HG02798 (cell line): Measurements from ENCODE around the gene FGFR2.
"Not testable (repeated sequence)": the region's sequence is repeated elsewhere in the genome, so short reads cannot be mapped to it uniquely, and the experiment has no call there.

ENCODE experiments used
- ATAC-seq: cut with Tn5 transposase; IDR thresholded peaks from one replicate; pipeline ENCODE4 v1.9.1; 2021; ENCODE audit warnings: mild to moderate bottlenecking; ENCODE audit not compliant: unreplicated experiment, poor library complexity

FGFR2 gene

DNA sequence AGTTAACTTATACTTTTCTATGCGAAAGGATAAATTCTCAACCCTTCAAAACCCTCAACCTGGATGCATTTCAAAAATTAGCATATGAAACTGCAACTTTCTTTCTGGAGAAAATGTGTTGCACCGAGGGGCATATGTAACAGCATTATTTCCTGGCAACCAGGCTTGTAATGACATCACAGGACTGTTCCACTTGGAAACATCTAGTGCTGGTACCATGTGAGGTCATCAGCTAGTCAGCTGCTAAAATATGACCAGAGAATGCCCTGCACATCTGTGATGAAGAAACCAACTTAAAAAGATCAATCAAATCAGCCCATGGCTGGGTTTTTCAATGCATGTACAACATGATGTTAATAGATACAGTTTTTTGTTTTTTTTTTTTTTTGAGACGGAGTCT, 40.0 kb downstream of the FGFR2 start:
- no peak for ATAC-seq

DNA sequence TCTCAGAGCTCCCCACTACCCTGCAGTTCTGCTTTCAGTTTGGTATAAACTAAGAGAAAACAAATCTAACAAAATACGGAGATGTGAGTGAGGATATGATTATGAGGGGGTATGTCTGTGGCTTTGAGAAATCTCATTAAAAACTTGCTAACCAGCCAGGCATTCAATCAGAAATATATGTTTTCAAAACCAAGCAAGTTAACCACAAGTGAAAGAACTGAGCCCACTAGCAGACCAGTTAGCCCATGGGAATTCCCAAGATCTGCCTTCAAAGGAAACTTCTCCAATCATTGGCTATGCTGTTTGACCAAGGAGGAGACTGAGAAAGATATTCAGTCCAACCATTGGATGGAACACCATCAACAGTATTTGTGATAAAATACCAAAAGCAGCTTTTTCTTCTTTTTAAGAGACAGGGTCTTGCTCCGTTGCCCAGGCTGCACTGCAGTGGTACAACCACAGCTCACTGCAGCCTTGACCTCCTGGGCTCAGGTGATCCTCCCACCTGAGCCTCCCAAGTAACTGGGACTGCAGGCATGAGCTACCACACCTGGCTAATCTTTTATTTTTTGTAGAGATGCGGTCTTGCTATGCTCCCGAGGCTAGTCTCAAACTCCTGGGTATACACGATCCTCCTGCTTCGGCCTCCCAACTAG, 41.2 kb downstream of the FGFR2 start:
- ATAC-seq: no peak

DNA sequence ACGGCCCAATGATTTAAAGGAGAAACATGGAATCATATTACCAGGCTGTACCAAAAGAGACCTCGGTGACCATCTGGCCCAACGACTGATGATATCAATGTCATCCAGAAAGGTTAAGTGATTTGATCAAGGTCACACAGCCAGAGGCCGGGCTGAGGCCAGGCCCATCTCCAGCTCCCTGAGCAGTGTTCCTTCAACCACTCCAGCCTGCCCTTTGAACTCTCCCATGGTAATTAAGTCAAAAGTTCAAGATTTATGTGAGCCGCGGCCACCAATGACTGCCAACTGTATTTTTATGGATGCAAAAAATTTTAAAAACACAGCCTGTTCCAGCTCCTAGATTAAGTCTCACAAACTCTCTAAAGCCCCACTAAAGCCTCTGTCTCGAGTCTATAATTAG, 41.8 kb downstream of the FGFR2 start:
- no peak for ATAC-seq

DNA sequence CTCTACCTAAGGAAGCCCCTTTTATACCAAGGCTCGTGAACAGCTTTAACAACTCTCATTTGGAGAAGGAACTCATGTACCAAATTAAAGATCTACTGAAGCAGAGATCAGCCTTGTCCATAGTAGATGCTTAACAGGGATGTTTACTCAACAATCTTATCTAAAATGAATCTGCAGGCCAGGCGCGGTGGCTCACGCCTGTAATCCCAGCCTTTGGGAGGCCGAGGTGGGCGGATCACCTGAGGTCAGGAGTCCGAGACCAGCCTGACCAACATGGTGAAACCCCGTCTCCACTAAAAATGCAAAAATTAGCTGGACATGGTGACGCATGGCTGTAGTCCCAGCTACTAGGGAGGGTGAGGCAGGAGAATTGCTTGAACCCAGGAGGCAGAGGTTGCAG, 43.3 kb downstream of the FGFR2 start:
- ATAC-seq: not testable (repeated sequence)

DNA sequence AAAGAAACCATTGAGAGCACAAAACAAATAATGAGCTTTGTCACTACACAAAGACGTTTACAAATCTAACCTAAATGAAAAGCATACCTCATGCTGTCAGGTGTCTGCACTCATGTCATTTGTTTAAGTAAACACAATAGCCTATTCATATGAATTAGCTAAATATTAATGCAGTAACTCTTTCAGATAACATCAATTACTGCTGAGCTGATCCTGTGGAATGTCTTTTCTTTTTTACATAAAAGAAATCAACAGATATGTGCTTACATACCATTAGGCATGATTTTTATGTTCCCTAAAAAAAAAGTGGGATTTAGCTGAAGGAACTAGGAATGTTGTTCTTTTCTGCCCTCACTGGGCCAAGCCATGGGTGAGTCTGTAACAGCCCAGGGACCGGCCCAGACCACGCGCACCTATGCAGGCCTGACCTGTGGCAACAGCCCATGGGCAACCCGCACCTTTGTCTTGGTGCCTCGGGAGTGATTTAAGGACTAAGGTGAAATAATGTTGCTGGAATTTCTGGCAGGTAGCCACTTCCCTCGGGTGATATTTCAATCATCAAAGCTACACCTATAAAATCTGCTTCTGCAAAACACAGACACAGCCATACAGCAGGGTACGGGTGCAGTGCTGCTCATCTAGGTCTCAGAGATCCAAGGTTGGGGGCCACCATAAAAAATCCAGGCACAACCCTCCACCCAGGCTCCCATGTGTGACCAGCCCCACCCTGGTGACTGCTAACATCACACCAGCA, 44.6 kb downstream of the FGFR2 start:
- ATAC-seq: no peak

DNA sequence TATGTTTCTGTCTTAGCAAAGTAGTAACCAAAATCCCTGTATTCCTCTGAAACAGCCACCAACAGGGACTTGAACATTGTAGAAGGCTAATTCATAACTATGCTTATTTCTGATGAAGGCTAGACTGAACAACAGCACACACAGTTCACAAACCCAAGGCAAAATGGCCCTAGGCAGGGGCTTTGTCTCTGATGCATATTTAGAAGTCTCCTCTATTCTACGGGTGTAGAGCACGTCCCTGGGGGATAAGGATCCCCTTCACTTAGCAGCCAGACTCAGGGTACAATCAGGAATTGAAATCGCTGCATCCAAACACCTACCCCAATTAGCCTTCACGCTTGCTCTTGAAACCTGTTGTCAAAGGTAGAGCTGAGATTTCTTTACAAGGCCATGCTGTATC, 45.5 kb downstream of the FGFR2 start:
- ATAC-seq: no peak

DNA sequence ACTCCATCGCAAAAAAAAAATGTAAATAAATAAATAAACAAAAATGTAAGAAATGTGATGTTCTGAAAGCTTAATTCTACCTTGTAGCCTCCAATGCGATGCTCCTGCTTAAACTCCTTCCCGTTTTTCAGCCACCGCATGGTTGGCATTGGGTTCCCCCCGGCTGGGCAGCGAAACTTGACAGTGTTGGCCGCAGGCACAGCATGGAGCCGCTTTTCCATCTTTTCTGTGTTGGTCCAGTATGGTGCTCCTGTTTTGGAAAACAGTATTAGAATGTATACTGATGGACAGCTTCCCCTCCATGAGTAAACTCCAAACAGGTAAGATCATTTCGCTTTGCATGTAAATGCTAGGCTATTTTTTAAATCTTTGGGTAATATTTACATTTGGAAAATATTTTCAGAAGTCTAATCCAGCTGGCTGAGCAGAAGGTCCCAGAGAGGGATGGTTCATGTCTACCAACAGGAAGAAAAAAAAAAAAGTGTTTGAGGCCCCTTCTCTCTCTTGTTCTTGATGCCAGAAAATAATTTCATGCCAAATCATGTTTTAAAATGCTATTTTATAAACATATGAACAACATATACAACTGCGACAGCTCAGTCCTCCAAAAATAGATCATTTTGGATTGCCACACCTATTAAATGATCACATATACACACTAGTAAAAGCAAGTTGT, 46.9 kb downstream of the FGFR2 start:
- ATAC-seq: no peak

DNA sequence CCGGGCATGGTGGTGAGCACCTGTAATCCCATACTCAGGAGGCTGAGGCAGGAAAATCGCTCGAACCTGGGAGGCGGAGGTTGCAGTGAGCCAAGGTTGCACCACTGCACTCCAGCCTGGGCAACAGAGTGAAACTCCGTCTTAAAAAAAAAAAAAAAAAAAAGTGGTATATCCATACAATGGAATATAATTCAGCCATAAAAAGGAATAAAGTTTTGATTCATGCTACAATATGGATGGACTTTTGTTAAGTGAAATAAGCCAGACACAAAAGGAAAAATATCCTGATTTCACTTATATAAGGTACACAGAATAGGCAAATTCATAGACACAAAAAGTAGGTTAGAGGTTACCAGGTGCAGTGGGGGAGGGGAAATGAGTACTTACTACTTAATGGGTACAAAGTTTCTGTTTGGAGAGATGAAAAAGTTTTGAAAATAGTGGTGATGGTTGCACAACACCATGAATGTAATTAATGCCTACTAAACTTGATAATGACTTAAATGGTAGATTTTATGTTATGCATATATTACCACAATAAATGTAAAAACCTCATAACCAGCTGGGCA, 53.9 kb downstream of the FGFR2 start:
- no peak for ATAC-seq

DNA sequence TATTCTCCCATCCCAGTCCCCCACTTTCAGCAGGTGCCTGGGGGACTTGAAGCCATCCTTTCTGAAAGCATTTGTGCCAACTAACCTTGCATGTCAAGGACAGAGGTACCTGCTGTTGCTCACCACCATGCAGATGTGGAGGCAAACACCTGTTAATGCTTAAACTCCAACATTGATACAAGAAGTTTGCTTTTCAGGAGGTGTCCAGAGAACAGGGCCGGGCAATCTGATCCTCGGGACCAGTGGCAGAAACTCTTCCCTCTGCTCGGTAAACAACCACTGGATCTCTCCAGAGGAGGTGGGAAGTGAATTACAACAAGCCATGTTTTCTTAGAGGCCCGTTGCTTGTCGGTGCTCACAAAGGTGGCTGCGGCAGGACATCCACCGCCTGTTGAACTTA, 54.7 kb downstream of the FGFR2 start:
- no peak for ATAC-seq

DNA sequence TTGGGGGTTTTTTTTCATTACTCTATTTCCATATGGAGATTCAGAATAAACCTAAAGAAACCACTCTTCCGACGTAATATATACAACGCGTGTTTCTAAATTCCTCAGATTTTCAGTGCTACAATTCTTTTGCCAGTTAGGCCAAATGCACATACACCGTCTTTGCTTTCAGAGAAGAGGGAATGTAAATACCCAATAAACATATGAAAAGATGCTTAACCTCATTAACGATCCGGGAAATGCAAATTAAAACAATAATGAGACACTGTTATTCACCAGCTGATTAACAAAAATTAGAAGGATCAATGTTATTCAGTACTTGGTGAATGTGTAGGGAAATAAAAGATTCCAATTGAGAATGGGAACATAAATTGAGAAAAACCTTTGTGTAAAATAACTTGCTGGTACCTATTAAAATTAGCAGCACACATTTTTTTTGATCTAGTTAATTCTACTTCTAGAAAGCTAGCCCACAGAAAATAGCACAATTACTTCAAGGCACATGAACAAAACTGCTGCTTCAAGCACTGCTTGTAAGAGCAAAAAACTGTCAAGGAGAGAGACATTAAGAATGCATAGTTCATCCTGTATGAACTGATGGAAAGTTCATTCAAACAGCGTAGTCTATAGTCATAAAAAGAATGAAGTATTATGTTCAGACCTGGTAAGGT, 56.7 kb downstream of the FGFR2 start:
- no peak for ATAC-seq

DNA sequence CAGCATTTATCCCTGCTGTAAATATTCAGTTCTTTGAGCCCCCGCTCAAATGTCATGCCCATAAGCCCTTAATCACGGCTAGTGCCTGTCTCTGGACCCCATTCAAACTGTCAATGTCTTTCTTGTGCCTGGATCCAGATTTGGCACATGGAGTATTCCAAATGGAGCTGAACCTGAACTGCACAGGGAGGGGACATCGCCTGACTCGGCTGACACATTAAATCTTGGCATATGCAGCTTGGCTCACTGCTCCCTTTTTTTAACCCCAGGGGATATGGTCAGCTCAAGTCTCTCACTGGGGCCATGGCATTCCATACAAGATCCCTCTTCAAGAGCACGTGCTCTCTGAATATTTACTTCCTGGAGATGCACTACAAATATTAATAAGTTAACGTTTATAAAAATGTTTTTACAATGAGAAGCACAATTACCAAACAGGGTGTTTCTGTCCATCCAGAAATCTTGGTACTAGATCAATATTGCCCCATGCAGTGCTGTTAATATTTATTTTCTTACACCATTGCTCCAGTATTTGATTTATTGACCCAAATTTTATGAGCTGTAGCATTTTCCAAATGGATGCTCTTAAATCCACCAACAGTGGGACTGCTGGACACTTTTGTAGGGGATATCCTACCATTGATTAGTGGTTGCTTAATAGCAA, 57.4 kb downstream of the FGFR2 start:
- no peak for ATAC-seq

DNA sequence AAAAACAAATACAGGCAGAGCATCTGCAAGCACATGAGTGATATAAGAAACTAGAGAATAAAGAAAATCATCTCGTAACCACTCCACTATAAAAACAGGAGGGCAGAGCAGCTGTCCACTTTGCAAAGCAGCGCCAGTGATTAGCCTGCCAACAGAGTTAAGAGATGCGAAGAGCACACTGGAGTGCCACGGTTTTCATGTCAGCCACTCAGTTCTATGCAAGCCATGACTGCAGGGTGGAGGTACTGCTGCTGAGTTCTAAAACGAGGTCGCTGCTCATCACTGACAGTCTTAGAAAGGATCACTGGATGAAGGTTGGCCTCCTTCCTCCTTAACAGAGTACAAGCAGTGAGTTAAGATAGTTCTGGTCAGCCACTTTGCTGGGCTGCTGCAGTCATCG, 58.5 kb downstream of the FGFR2 start:
- no peak for ATAC-seq

DNA sequence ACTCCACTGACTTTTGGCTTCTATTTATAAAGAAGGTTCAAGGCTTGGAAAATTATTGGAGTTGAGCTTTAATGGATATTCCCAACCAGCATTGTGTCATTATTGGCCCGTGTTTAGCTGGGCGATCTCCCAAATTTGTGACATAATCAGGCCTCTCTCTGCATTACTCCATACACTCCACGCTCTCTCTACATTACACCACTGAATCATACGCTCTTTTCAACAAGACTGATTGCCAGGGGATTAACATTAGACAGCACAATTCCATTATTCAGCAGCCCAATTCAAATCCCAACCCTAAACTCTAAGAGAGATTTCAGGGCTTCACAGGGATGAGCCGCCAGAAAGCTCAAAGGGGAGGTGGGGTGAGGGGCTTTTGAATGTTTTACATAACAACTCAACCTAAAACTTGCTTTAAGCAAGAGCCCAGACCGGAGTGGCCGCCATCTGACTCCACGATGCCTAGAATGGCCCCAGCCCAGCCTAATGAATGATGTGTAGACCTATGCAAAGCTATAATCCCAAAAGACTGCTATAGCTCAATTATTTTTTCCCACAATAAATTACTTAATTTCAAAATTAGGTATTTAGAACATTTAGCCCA, 61.8 kb downstream of the FGFR2 start:
- no peak for ATAC-seq

DNA sequence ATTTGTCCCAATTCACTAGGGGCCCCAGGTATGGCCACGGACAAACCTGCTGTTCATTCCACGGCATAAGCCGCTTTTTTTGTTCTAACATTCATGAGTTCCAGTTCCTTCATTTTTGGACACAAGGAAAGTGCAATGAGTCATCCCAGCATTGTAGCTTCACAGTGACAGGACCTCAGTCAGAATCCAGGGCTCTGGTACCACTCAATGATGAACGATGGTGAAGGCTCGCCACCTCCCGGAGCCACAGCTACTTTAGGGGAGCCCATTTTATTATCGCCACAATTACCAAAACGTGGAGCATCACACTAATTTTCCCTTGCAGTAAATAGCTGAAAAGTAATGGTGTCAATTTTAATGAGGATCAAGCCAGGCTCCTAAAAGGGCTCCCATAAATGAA, 62.9 kb downstream of the FGFR2 start:
- ATAC-seq: no peak

DNA sequence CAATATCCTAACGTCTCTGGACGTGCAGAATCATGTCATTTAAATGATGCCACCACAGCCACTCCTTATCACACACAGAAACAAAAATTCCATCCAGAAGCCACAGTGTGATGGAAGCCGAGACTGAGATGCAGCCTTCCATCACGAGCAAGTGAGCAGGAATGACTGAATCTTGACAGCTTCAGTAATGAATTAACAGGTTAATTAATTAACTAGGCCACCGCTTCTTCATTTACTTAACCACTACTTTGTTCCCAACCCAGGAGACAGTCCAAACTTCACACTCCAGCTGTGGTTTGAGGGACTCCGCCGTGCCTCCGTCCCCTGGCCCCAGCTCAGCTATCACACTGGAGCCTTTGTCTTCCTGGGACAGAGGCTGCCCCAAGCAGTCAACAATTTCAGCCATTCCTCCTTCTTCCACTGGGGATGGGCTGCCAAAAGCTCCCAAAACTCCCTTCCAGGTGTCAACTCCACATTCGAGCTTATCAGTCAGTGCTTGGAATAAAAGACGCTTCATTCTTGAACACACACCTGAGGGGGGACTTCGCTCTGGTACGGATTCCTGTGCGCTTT, 65.9 kb downstream of the FGFR2 start:
- no peak for ATAC-seq

DNA sequence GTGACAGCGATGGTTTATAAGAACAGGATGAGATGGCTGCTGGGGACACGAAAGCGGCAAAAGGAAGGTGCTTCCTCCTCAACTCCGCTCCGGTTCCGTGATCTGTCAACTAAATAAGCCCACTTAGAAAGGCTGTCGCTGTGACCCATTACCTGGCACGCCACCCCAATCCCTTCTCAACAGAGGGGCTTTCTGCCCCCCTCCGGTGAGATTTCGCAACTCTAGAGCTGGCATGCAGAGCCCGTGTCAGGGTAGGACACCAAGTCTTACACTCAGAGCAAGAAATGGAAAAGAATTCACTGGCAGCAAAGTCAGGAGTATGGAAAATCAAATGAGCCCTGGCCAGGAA, 66.4 kb downstream of the FGFR2 start:
- no peak for ATAC-seq

DNA sequence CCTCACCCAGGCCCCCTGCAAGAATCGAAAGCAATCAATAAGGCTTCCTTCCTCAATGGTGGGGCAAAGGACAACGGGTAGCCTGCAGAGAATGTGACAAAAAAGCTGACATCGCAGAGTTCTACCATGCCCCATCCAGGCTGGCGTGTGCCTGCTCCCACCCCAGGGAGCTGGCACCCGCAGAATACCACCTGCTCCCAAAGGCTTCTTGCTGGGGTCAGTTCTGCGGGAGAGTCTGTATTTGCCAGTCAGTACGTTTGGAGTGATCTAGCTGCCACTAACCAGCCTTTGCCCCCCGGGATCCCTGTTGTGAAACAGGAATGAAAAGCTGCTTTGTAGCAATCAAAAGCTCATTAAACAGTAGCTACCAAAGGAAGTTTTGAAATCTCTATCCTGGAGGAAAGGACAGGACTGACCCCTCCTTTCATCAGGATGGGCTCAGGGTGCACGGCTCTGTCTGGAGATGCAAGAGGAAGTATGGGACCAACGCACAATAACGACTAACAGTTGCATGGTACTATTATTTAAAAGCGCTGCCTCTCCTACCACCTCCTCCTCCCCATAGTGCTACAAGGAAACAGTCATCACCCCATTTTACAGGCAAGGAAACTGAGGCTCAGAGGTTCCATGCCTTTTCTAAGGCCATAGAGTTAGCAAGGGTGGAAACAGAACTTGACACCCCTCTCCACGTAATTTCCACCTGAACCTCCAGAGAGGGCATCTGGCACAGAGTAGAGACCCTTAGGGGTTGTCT, 67.0 kb downstream of the FGFR2 start:
- ATAC-seq: no peak

DNA sequence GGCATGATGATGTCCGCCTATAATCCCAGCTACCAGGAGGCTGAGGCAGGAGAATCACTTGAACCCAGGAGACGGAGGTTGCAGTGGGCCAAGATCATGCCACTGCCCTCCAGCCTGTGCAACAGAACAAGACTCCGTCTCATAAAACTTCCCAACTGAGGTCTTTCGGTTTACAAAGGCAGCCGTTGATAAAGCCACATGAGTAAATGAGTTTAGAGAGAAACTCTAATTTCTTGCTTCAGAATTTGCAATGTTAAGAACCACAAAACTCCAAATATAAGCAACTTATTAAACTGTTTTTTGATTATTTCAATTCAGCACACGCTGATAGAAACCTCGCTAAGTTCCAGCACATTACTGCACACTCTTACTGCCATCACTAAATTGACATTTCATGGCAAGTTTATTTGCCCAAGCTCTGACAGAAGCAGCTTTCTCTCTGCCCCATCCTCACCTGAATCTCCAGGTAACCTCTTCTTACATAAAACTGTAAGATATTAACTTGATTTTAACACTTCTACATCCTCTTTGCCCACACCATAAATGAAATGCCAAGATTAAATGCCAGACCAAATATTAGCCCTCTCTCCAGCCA, 67.7 kb downstream of the FGFR2 start:
- no peak for ATAC-seq

DNA sequence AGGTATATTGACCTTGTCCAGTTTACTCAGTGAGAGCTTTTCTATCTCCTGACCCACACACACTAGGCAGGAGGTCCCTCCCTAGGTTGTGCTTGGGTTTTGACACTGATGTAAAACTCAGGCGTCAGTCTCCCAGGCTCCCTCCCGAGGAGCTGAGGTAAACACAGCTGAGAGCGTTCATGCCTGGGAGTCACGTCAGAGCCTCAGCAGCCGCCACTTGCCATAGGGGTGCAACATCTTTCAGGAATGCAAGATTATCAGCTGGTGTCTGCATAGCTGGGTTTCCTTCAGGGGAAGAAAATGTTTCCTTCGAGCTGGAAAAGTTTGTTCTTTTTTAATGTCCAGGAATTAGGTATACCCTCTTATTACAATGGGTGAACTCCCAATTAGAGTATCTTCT, 70.6 kb downstream of the FGFR2 start:
- ATAC-seq: no peak
